CD14-positive monocyte (primary cell): ENCODE data around the gene UBL4A. TPM values are rescaled to one million over a fixed set of nuclear protein-coding genes. Genes with fewer than 3 reads are reported as not detected.

Experiments
- DNase-seq, 3 donors: peaks; one replicate each; pipeline ENCODE4 v3.0.0-alpha.2; 2011 to 2022
- H2AFZ ChIP-seq: 2 replicates; pipeline ENCODE4 v1.6.0; 2012; ENCODE audit warnings: mild to moderate bottlenecking, low read depth, low read length, inconsistent platforms; ENCODE audit not compliant: insufficient read depth, poor library complexity, severe bottlenecking
- H3K27ac ChIP-seq, 2 donors: 1 replicate in 1 of 2; 2 replicates in 1 of 2; pipeline ENCODE4 v1.5.1; 2012 to 2013; ENCODE audit warnings: low read length in 2 of 2, control low read depth in 1 of 2, inconsistent platforms in 1 of 2, low read depth in 1 of 2, mild to moderate bottlenecking in 1 of 2
- H3K27me3 ChIP-seq, 2 donors: one replicate each; pipeline versions ENCODE4 v1.6.0 to v1.6.1; 2011 to 2013; ENCODE audit warnings: low read length in 2 of 2; ENCODE audit not compliant: control insufficient read depth in 2 of 2, insufficient read depth in 2 of 2
- H3K36me3 ChIP-seq, 2 donors: replicated peaks in 1 of 2; 1 replicate in 1 of 2; 2 replicates in 1 of 2; pipeline versions ENCODE4 v1.5.1 to v1.6.1; 2012 to 2013; ENCODE audit warnings: low read length in 2 of 2, control low read depth in 1 of 2, inconsistent platforms in 1 of 2, mild to moderate bottlenecking in 1 of 2; ENCODE audit not compliant: insufficient read depth in 2 of 2, control insufficient read depth in 1 of 2
- H3K4me1 ChIP-seq, 2 donors: 1 replicate in 1 of 2; 2 replicates in 1 of 2; pipeline versions ENCODE4 v1.5.1 to v1.6.1; 2012 to 2013; ENCODE audit warnings: low read length in 2 of 2, control low read depth in 1 of 2, inconsistent platforms in 1 of 2, mild to moderate bottlenecking in 1 of 2, moderate library complexity in 1 of 2; ENCODE audit not compliant: insufficient read depth in 2 of 2, control insufficient read depth in 1 of 2
- H3K4me2 ChIP-seq: replicated peaks from 2 replicates; pipeline ENCODE3; 2012; ENCODE audit warnings: low read length, moderate library complexity, mild to moderate bottlenecking; ENCODE audit not compliant: poor library complexity, severe bottlenecking; ENCODE audit errors: extremely low read depth
- H3K4me3 ChIP-seq, 3 experiments: fragments of 200-600 bp in 1 of 3; sonication (generic) in 1 of 3; replicated peaks in 1 of 3; 1 replicate in 2 of 3; 2 replicates in 1 of 3; pipeline ENCODE4 v1.5.1; 2011 to 2013; ENCODE audit warnings: low read length in 3 of 3, mild to moderate bottlenecking in 3 of 3, control low read depth in 2 of 3, low read depth in 2 of 3, inconsistent platforms in 1 of 3, moderate library complexity in 1 of 3
- H3K79me2 ChIP-seq: 2 replicates; pipeline ENCODE4 v1.6.0; 2012; ENCODE audit warnings: mild to moderate bottlenecking, control low read depth, inconsistent platforms, low read length, moderate library complexity; ENCODE audit not compliant: insufficient read depth
- H3K9ac ChIP-seq: 2 replicates; pipeline ENCODE4 v1.6.0; 2017; ENCODE audit warnings: low read length, mild to moderate bottlenecking; ENCODE audit not compliant: insufficient read depth, poor library complexity, severe bottlenecking
- H3K9me3 ChIP-seq, 2 donors: replicated peaks in 1 of 2; 1 replicate in 1 of 2; 2 replicates in 1 of 2; pipeline versions ENCODE4 v1.5.1 to v1.6.1; 2012 to 2013; ENCODE audit warnings: low read length in 2 of 2, control low read depth in 1 of 2; ENCODE audit not compliant: control insufficient read depth in 1 of 2, insufficient read depth in 1 of 2
- H4K20me1 ChIP-seq: 2 replicates; pipeline ENCODE4 v1.6.0; 2012; ENCODE audit warnings: mild to moderate bottlenecking, low read length, control low read depth, moderate library complexity; ENCODE audit not compliant: insufficient read depth
- H3K27ac Mint-ChIP-seq, 7 donors: one replicate each; pipeline ENCODE4 v1.8.0; 2020; ENCODE audit warnings: mild to moderate bottlenecking in 7 of 7, mixed read lengths in 7 of 7, moderate library complexity in 6 of 7, inconsistent platforms in 2 of 7
- H3K27me3 Mint-ChIP-seq, 3 donors: one replicate each; pipeline ENCODE4 v1.8.0; 2021 to 2022; ENCODE audit warnings: low read depth in 3 of 3, mild to moderate bottlenecking in 3 of 3, mixed read lengths in 3 of 3, moderate library complexity in 3 of 3, inconsistent platforms in 1 of 3
- H3K36me3 Mint-ChIP-seq, 2 donors: one replicate each; pipeline ENCODE4 v1.8.0; 2020; ENCODE audit warnings: mixed read lengths in 2 of 2, inconsistent platforms in 1 of 2, mild to moderate bottlenecking in 1 of 2
- H3K4me1 Mint-ChIP-seq: one replicate; pipeline ENCODE4 v1.8.0; 2020; ENCODE audit warnings: mild to moderate bottlenecking, mixed read lengths
- H3K4me3 Mint-ChIP-seq, 2 donors: one replicate each; pipeline ENCODE4 v1.8.0; 2020; ENCODE audit warnings: mild to moderate bottlenecking in 2 of 2, mixed read lengths in 2 of 2, moderate library complexity in 1 of 2
- H3K9me3 Mint-ChIP-seq, 7 donors: one replicate each; pipeline ENCODE4 v1.8.0; 2020 to 2022; ENCODE audit warnings: mixed read lengths in 7 of 7, mild to moderate bottlenecking in 6 of 7, moderate library complexity in 6 of 7, inconsistent platforms in 2 of 7
- CTCF ChIP-seq: fragments of 200-600 bp; IDR thresholded peaks from one replicate; pipeline ENCODE4 v1.8.0; 2022; ENCODE audit warnings: antibody characterized with exemption, mild to moderate bottlenecking
- WGBS: methylation state at CpG from one replicate; pipeline ENCODE4 v1.1.5; 2013; ENCODE audit warnings: missing lambda C conversion rate; ENCODE audit not compliant: insufficient coverage; 5-methylcytosine and 5-hydroxymethylcytosine counted together
- intact Hi-C, 2 donors: fragments of 100-400 bp; cut with micrococcal nuclease; formaldehyde crosslinking; loops; one replicate each; pipeline versions ENCODE4 v1.15.0 to v1.15.1; 2023
- polyA plus RNA-seq, 3 donors: library from polyadenylated mRNA; depleted of rRNA in 1 of 3; unstranded in 2 of 3; stranded (reverse) in 1 of 3; fragments of 300-500 nt in 2 of 3; fragments of >200 nt in 1 of 3; fragmentation: Illumina TruSeq in 2 of 3; gene quantifications; 1 replicate in 2 of 3; 2 replicates in 1 of 3; pipeline ENCODE4 v1.2.3, GENCODE V29; 2012 to 2021

UBL4A gene
- polyA plus RNA-seq, 3 donors = 27.9 to 29.0 (median 28.1) TPM

GRCh38 chrX:154444755-154445246 is 41.6 kb downstream of the UBL4A start:
- H3K36me3 ChIP-seq = peaks cover 49 to 53% of the 10 kb centered on the region in 2 donors
- peaks cover 0 to 6% (median 0%) of the 10 kb centered on the region in 7 donors for H3K9me3 Mint-ChIP-seq
- H3K4me1 ChIP-seq = peaks cover 15 to 20% of the 10 kb centered on the region in 2 donors
- H4K20me1 ChIP-seq = peaks cover 17% of the 10 kb centered on the region
- peaks cover 10% of the 10 kb centered on the region for H3K4me1 Mint-ChIP-seq
- peak overlapping the region; percentile 80 for H3K4me2 ChIP-seq
- peak overlapping the region in 6 of 7 donors; percentile 15 to 40 (median 32) for H3K27ac Mint-ChIP-seq
- peak overlapping the region; percentile 50 to 51 for H3K4me3 Mint-ChIP-seq
- no peaks in the 10 kb centered on the region for H3K9me3 ChIP-seq
- intact Hi-C loops = loop anchor here in 1 of 2 donors (5.0 kb wide), 1 partner anchor 32 kb away; the partner anchor contains the start of gene LAGE3
- TF ChIP-seq CTCF = no peak
- no peak overlapping the region for H2AFZ ChIP-seq
- no peaks in the 10 kb centered on the region for H3K27me3 ChIP-seq
- H3K4me3 ChIP-seq = peak overlapping the region; percentile 39 to 71 (median 46)
- no peak for DNase-seq
- peak overlapping the region in 1 of 2 donors; percentile 75 for H3K27ac ChIP-seq
- WGBS = 67% methylated on average over 4 of the region's 13 CpGs
- H3K79me2 ChIP-seq = peaks cover 18% of the 10 kb centered on the region
- peaks cover 54 to 68% of the 10 kb centered on the region in 2 donors for H3K36me3 Mint-ChIP-seq
- peaks cover 0 to 13% (median 0%) of the 10 kb centered on the region in 3 donors for H3K27me3 Mint-ChIP-seq
- peak overlapping the region; percentile 69 for H3K9ac ChIP-seq

GRCh38 chrX:154443992-154444754 is 42.2 kb downstream of the UBL4A start, which contains the start of gene FAM50A:
Gene FAM50A, plus strand, starts transcription at chrX:154444141. Its CDS starts 95 bp downstream, at chrX:154444236.
- H3K4me1 Mint-ChIP-seq = peaks cover 10% of the 10 kb centered on the region
- H3K27ac Mint-ChIP-seq = peak within 1 kb of the TSS; percentile 81 to 90 (median 88)
- peaks cover 25% of the 10 kb centered on the region for H3K79me2 ChIP-seq
- H3K4me2 ChIP-seq = peak within 1 kb of the TSS; percentile 80
- H3K36me3 ChIP-seq = peaks cover 44 to 49% of the 10 kb centered on the region in 2 donors
- H3K4me3 Mint-ChIP-seq = peak within 1 kb of the TSS; percentile 68 to 84
- peak within 1 kb of the TSS; percentile 39 to 71 (median 46) for H3K4me3 ChIP-seq
- H3K27me3 ChIP-seq = no peaks in the 10 kb centered on the region
- intact Hi-C loops = loop anchor here in 1 of 2 donors (5.0 kb wide), 1 partner anchor 33 kb away; the partner anchor contains the start of gene LAGE3
- H3K27me3 Mint-ChIP-seq = peaks cover 0 to 13% (median 0%) of the 10 kb centered on the region in 3 donors
- DNase-seq = peak; percentile 69 to 79 (median 72)
- peak within 1 kb of the TSS; percentile 25 to 75 for H3K27ac ChIP-seq
- peak within 1 kb of the TSS; percentile 59 for H2AFZ ChIP-seq
- TF ChIP-seq CTCF = no peak
- peaks cover 53 to 68% of the 10 kb centered on the region in 2 donors for H3K36me3 Mint-ChIP-seq
- H3K9me3 Mint-ChIP-seq = peaks cover 0 to 6% (median 0%) of the 10 kb centered on the region in 7 donors
- no peaks in the 10 kb centered on the region for H3K9me3 ChIP-seq
- peaks cover 15 to 20% of the 10 kb centered on the region in 2 donors for H3K4me1 ChIP-seq
- 2% methylated on average over 82 of the region's 94 CpGs for WGBS
- peaks cover 20% of the 10 kb centered on the region for H4K20me1 ChIP-seq
- peak within 1 kb of the TSS; percentile 69 for H3K9ac ChIP-seq
